Duodenal mucosa (tissue), 2 donors: ENCODE results near the gene MBD2.

ENCODE experiments used
- H3K27ac ChIP-seq: one replicate; pipeline ENCODE4 v1.7.0; 2013; ENCODE audit warnings: low read depth, low read length
- H3K27me3 ChIP-seq, 2 donors: one replicate each; pipeline ENCODE4 v1.7.0; 2013; ENCODE audit warnings: low read length in 2 of 2, control low read depth in 1 of 2; ENCODE audit not compliant: insufficient read depth in 2 of 2, control insufficient read depth in 1 of 2
- H3K36me3 ChIP-seq, 2 donors: one replicate each; pipeline ENCODE4 v1.7.0; 2013; ENCODE audit warnings: low read length in 2 of 2, control low read depth in 1 of 2; ENCODE audit not compliant: insufficient read depth in 2 of 2, control insufficient read depth in 1 of 2
- H3K4me1 ChIP-seq, 2 donors: one replicate each; pipeline ENCODE4 v1.7.0; 2013; ENCODE audit warnings: low read length in 2 of 2, control low read depth in 1 of 2; ENCODE audit not compliant: insufficient read depth in 2 of 2, control insufficient read depth in 1 of 2
- H3K4me3 ChIP-seq, 2 donors: one replicate each; pipeline ENCODE4 v1.7.0; 2013; ENCODE audit warnings: low read length in 2 of 2, low read depth in 1 of 2
- H3K9ac ChIP-seq, 2 donors: one replicate each; pipeline ENCODE4 v1.7.0; 2013; ENCODE audit warnings: low read length in 2 of 2, low read depth in 1 of 2
- H3K9me3 ChIP-seq, 2 donors: one replicate each; pipeline ENCODE4 v1.7.0; 2013; ENCODE audit warnings: low read length in 2 of 2, control low read depth in 1 of 2; ENCODE audit not compliant: control insufficient read depth in 1 of 2

MBD2 gene

DNA sequence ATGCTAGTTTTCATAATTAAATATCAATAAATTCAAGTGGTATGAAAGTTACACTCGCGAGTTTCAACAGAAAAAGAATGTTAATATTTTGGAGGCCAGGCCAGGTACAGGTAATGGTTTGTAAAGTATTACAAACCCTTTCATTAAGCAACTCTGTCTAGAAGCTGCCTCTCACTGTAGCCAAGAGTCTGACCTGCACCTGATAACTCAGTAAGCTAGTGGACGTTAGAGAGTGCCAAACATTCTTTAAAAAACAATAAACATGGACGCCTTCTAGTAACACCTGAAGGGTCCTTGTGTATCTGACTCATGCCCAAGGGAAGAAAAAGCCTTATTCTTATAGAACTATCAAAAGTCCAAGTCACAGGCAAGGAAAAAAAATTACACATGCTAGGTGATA lies 70.2 kb downstream of the MBD2 start:
- H3K9me3 ChIP-seq = no peaks in the 10 kb centered on the region
- no peak overlapping the region for H3K27ac ChIP-seq
- no peak overlapping the region for H3K9ac ChIP-seq
- no peaks in the 10 kb centered on the region for H3K4me1 ChIP-seq
- no peak overlapping the region for H3K4me3 ChIP-seq
- H3K27me3 ChIP-seq = no peaks in the 10 kb centered on the region
- H3K36me3 ChIP-seq = peaks cover 24 to 62% of the 10 kb centered on the region in 2 donors

DNA sequence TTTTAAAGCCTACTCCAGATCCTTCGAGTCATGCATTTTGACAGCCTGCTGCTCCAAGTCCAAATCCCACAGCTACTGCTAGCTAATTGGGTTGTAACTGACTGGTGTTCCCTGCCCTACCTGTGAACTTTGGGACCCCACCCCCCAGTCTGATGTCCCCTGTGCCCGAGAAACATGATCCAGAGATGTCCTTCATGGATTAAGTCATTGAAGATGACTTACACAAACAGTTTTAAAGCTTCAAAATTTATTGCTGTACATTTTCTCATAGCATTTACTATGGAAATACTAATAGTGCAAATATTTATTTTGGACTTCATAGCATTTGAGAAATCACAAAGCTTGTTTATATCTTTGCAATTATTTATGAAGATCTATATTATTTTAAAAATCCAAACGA lies 73.1 kb downstream of the MBD2 start:
- no peak overlapping the region for H3K27ac ChIP-seq
- H3K27me3 ChIP-seq = no peaks in the 10 kb centered on the region
- H3K9ac ChIP-seq = no peak overlapping the region
- no peaks in the 10 kb centered on the region for H3K4me1 ChIP-seq
- H3K9me3 ChIP-seq = no peaks in the 10 kb centered on the region
- H3K36me3 ChIP-seq = peaks cover 13 to 35% of the 10 kb centered on the region in 2 donors
- no peak overlapping the region for H3K4me3 ChIP-seq

- Histone ChIP-seq H3K36me3 (peaks cover 13 to 23% of the 10 kb centered on the region in 2 donors), H3K27me3 (no peaks in the 10 kb centered on the region), H3K4me3 (no peak overlapping the region), H3K9me3 (no peaks in the 10 kb centered on the region), H3K4me1 (no peaks in the 10 kb centered on the region), H3K9ac (no peak overlapping the region), H3K27ac (no peak overlapping the region)
These were observed 74.2 kb downstream of the MBD2 start for GRCh38 chr18:54150226-54150625.

GRCh38 chr18:54149078-54149697 lies 75.3 kb downstream of the MBD2 start:
- no peak overlapping the region for H3K27ac ChIP-seq
- H3K4me3 ChIP-seq = no peak overlapping the region
- no peaks in the 10 kb centered on the region for H3K4me1 ChIP-seq
- no peak overlapping the region for H3K9ac ChIP-seq
- H3K36me3 ChIP-seq = peaks cover 8 to 18% of the 10 kb centered on the region in 2 donors
- no peaks in the 10 kb centered on the region for H3K9me3 ChIP-seq
- no peaks in the 10 kb centered on the region for H3K27me3 ChIP-seq

DNA sequence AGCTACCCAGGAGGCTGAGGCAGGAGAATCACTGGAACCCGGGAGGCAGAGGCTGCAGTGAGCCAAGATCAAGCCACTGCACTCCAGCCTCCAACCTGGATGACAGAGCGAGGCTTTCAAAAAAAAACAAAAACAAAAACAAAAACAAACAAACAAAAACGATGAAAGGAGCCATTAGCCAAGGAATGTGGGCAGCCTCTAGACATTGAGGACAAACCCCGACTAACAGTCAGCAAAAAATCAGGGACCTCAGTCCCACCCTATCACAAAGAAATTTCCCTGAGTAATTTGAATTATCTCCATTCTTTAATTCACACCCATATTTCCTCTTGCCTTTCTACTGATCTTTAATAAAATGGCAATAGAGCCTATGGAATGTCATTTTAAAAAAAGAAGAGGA lies 75.8 kb downstream of the MBD2 start:
- Histone ChIP-seq H3K27me3 (no peaks in the 10 kb centered on the region), H3K4me1 (no peaks in the 10 kb centered on the region), H3K27ac (no peak overlapping the region), H3K9me3 (peaks cover 0 to under 1% of the 10 kb centered on the region in 2 donors), H3K9ac (no peak overlapping the region), H3K36me3 (peaks cover 8 to 15% of the 10 kb centered on the region in 2 donors), H3K4me3 (no peak overlapping the region)

GRCh38 chr18:54148151-54148550 lies 76.3 kb downstream of the MBD2 start:
- Histone ChIP-seq H3K27me3 (no peaks in the 10 kb centered on the region), H3K27ac (no peak overlapping the region), H3K4me3 (no peak overlapping the region), H3K9ac (no peak overlapping the region), H3K9me3 (peaks cover 0 to 5% of the 10 kb centered on the region in 2 donors), H3K4me1 (no peaks in the 10 kb centered on the region), H3K36me3 (peaks cover 5 to 12% of the 10 kb centered on the region in 2 donors)

- Histone ChIP-seq H3K36me3 (peaks cover 0 to 6% of the 10 kb centered on the region in 2 donors), H3K27me3 (no peaks in the 10 kb centered on the region), H3K9me3 (peaks cover 0 to 5% of the 10 kb centered on the region in 2 donors), H3K27ac (no peak overlapping the region), H3K4me3 (no peak overlapping the region), H3K4me1 (no peaks in the 10 kb centered on the region), H3K9ac (no peak overlapping the region)
These were observed 77.0 kb downstream of the MBD2 start for GRCh38 chr18:54147439-54147838.

GRCh38 chr18:54141041-54141608 lies 83.3 kb downstream of the MBD2 start:
- Histone ChIP-seq H3K4me3 (no peak overlapping the region), H3K9me3 (peaks cover 0 to 5% of the 10 kb centered on the region in 2 donors), H3K27me3 (no peaks in the 10 kb centered on the region), H3K36me3 (no peaks in the 10 kb centered on the region), H3K9ac (no peak overlapping the region), H3K27ac (no peak overlapping the region), H3K4me1 (no peaks in the 10 kb centered on the region)

GRCh38 chr18:54140641-54141040 lies 83.8 kb downstream of the MBD2 start:
- H3K4me3 ChIP-seq = no peak overlapping the region
- H3K9me3 ChIP-seq = peaks cover 0 to 5% of the 10 kb centered on the region in 2 donors
- no peaks in the 10 kb centered on the region for H3K36me3 ChIP-seq
- H3K4me1 ChIP-seq = no peaks in the 10 kb centered on the region
- no peaks in the 10 kb centered on the region for H3K27me3 ChIP-seq
- no peak overlapping the region for H3K9ac ChIP-seq
- no peak overlapping the region for H3K27ac ChIP-seq

- Histone ChIP-seq H3K4me1 (no peaks in the 10 kb centered on the region), H3K27ac (no peak overlapping the region), H3K36me3 (no peaks in the 10 kb centered on the region), H3K27me3 (no peaks in the 10 kb centered on the region), H3K9me3 (no peaks in the 10 kb centered on the region), H3K4me3 (no peak overlapping the region), H3K9ac (no peak overlapping the region)
These were observed 89.3 kb downstream of the MBD2 start for GRCh38 chr18:54135216-54135615.
